Measurements from ENCODE around the gene PPP1R13L.
A peak's percentile ranks its signal among the peaks of the same experiment; 100 is the strongest.

PPP1R13L gene

GRCh38 chr19:45404557-45405434 is at the start of gene PPP1R13L:
Gene PPP1R13L (minus strand): TSS chr19:45405069. CDS start chr19:45398318, 6,751 bp downstream.
- CTCF ChIA-PET, result interaction anchor here (0.6 to 1.1 kb wide), 2 partner anchors 21 to 34 kb away, joined by 3 to 6 read pairs; no protein-coding TSS in a partner anchor
- H3K27ac ChIP-seq, result peak within 1 kb of the TSS; percentile 98
- no peak for TF ChIP-seq CTCF (conservative IDR thresholded peaks at IDR 0.05; ENCODE audit: low read depth)
- DNase-seq (ENCODE audit: low spot score), result peak; percentile 95
- POLR2A ChIA-PET (ENCODE audit: low non-redundant PET), result no interaction called here

- POLR2A ChIA-PET (ENCODE audit: low non-redundant PET), result no interaction called here
- CTCF ChIA-PET, result interaction anchor here (0.6 kb wide), 1 partner anchor 12 kb away, joined by 3 read pairs; no protein-coding TSS in a partner anchor
- peak overlapping the region; percentile 100 for H3K27ac ChIP-seq
Measured at GRCh38 chr19:45451850-45452387, 47.0 kb upstream of the PPP1R13L start.

GRCh38 chr19:45451131-45451849 is 46.4 kb upstream of the PPP1R13L start:
- ChIA-PET CTCF (interaction anchor here (0.6 kb wide), 1 partner anchor 11 kb away, joined by 3 read pairs; no protein-coding TSS in a partner anchor), POLR2A (ENCODE audit: low non-redundant PET) (no interaction called here)
- peak overlapping the region; percentile 100 for H3K27ac ChIP-seq
- no peak for TF ChIP-seq CTCF (conservative IDR thresholded peaks at IDR 0.05; ENCODE audit: low read depth)
- no peak for DNase-seq (ENCODE audit: low spot score)

More at GRCh38 chr19:45451850-45452387, 47.0 kb upstream of the PPP1R13L start:
- DNase-seq (ENCODE audit: low spot score), result no peak
- no peak for TF ChIP-seq CTCF (conservative IDR thresholded peaks at IDR 0.05; ENCODE audit: low read depth)

GRCh38 chr19:45450012-45450333 is 45.1 kb upstream of the PPP1R13L start:
- POLR2A ChIA-PET (ENCODE audit: low non-redundant PET), result interaction anchor here (1.4 to 1.7 kb wide), 2 partner anchors 20 to 26 kb away, joined by 4 to 5 read pairs; no protein-coding TSS in a partner anchor
- CTCF ChIA-PET, result interaction anchor here (0.6 to 2.2 kb wide), 3 partner anchors 10 to 33 kb away, joined by 4 to 8 read pairs (median 8); no protein-coding TSS in a partner anchor
- no peak for TF ChIP-seq CTCF (conservative IDR thresholded peaks at IDR 0.05; ENCODE audit: low read depth)
- H3K27ac ChIP-seq, result peak overlapping the region; percentile 100
- DNase-seq (ENCODE audit: low spot score), result no peak

GRCh38 chr19:45448887-45449299 is 44.0 kb upstream of the PPP1R13L start:
- peak overlapping the region; percentile 100 for H3K27ac ChIP-seq
- DNase-seq (ENCODE audit: low spot score), result peak; percentile 78
- TF ChIP-seq CTCF (conservative IDR thresholded peaks at IDR 0.05; ENCODE audit: low read depth), result no peak
- ChIA-PET POLR2A (ENCODE audit: low non-redundant PET) (interaction anchor here (0.9 to 1.7 kb wide), 3 partner anchors 21 to 1339 kb away, joined by 3 to 5 read pairs (median 4); partner anchors contain the start of gene SLC1A5), CTCF (interaction anchor here (0.7 to 2.2 kb wide), 3 partner anchors 9 to 288 kb away, joined by 3 to 8 read pairs (median 8); partner anchors contain the start of gene NKPD1)

- H3K27ac ChIP-seq, result peak overlapping the region; percentile 100
- no peak for DNase-seq (ENCODE audit: low spot score)
- TF ChIP-seq CTCF (conservative IDR thresholded peaks at IDR 0.05; ENCODE audit: low read depth), result no peak
- POLR2A ChIA-PET (ENCODE audit: low non-redundant PET), result interaction anchor here (0.7 to 0.8 kb wide), 2 partner anchors 18 to 43 kb away, joined by 4 to 11 read pairs; no protein-coding TSS in a partner anchor
- CTCF ChIA-PET, result interaction anchor here (0.7 to 2.2 kb wide), 3 partner anchors 9 to 288 kb away, joined by 3 to 8 read pairs (median 8); partner anchors contain the start of gene NKPD1
Measured at GRCh38 chr19:45448425-45448756, 43.5 kb upstream of the PPP1R13L start.
